ENCODE data around the gene HECTD4.

GRCh38 chr12:112160611-112161010 lies 221.6 kb downstream of the HECTD4 start:
- TF ChIP-seq ARNT (IDR thresholded peaks at IDR 0.05): no peak
- no peak for TF ChIP-seq SUZ12 (IDR thresholded peaks at IDR 0.05)
- no peak for TF ChIP-seq FOXA1 (IDR thresholded peaks at IDR 0.05)
- TF ChIP-seq TARDBP (IDR thresholded peaks at IDR 0.05): no peak
- no peak for TF ChIP-seq FOXM1 (IDR thresholded peaks at IDR 0.05; ENCODE audit: borderline replicate concordance)
- TF ChIP-seq PKNOX1 (IDR thresholded peaks at IDR 0.05): no peak
- no peak for TF ChIP-seq SP1 (IDR thresholded peaks at IDR 0.05)
- no peak for TF ChIP-seq ZNF384 (IDR thresholded peaks at IDR 0.05)
- no peak for TF ChIP-seq BHLHE40 (IDR thresholded peaks at IDR 0.05; ENCODE audit: borderline replicate concordance)

Measured in HEK293T (cell line).